Upper lobe of left lung (tissue), 4 donors: ENCODE results near the gene MYLK4.

Experiments used
- CTCF ChIP-seq, 6 experiments: fragments of 450-650 bp in 4 of 6; fragments of 200-600 bp in 2 of 6; sonication (generic) in 2 of 6; IDR thresholded peaks; one replicate each; pipeline ENCODE4 v1.5.1; 2016 to 2019; ENCODE audit warnings: antibody characterized with exemption in 6 of 6
- EP300 ChIP-seq, 4 donors: sonication (generic); formaldehyde crosslinking; IDR thresholded peaks; one replicate each; pipeline ENCODE4 v1.5.1; 2017; ENCODE audit warnings: antibody characterized with exemption in 4 of 4, control low read depth in 2 of 4
- POLR2A ChIP-seq, 4 donors: fragments of 450-650 bp; IDR thresholded peaks; one replicate each; pipeline ENCODE4 v1.5.1; 2016 to 2017; ENCODE audit warnings: antibody characterized with exemption in 4 of 4, mild to moderate bottlenecking in 2 of 4
- POLR2AphosphoS5 ChIP-seq, 2 donors: sonication (generic); formaldehyde crosslinking; IDR thresholded peaks; one replicate each; pipeline ENCODE4 v1.5.1; 2017; ENCODE audit warnings: antibody characterized with exemption in 2 of 2

GRCh38 chr6:2684103-2684749 is 66.5 kb downstream of the MYLK4 start:
- no peak for TF ChIP-seq POLR2AphosphoS5 (IDR thresholded peaks at IDR 0.05)
- no peak for TF ChIP-seq CTCF (IDR thresholded peaks at IDR 0.05)
- TF ChIP-seq POLR2A (IDR thresholded peaks at IDR 0.05), result no peak
- TF ChIP-seq EP300 (IDR thresholded peaks at IDR 0.05), result no peak
